Activated CD4-positive, alpha-beta T cell treated with anti-CD3 and anti-CD28 coated beads, Interleukin-2, amount 50 U/mL, for 1 hour (primary cell): Measurements from ENCODE around the gene BDKRB1.

Source experiments
- DNase-seq: peaks from one replicate; pipeline ENCODE4 v3.0.0-alpha.2; 2020

BDKRB1 gene

DNA sequence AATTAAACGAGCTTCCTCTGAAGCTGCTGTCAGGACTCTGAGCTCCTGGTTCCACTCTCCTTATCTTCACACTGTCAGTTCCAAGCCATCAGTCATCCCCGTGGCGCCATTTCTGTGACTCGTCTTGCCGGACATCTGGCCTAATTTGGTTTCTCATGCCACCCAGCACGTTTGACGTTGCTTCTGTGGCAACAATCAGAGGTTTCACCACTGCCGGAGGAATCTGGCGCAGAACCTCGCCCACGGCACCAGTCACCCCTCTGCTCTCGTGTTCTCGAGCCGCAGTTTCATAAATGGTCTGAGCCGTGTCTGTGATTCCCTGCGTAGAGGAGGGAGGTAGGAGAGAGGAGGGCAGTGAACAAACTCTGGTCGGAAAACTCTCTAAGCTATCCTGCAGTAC lies 29.7 kb downstream of the BDKRB1 start:
- no peak for DNase-seq

DNA sequence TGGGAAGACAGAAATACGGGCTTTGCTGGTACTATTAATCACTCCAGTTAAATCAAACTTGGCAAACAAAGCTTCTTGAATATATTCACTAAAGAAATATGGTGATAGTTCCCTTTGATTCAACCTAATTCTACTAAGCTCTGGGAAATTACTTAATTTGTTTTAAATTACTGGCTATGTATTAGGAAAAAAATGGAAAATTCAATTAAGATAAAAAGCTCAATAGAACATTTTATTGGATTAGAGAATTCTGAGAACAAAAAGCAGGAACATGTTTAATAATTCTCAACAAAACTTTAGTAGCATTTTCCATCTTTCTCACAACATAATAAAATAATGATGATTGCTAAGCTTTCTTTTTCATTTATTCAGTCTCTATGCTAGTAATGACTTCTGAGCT lies 30.2 kb downstream of the BDKRB1 start:
- DNase-seq: no peak

- no peak for DNase-seq
Observed at GRCh38 chr14:96287856-96288255, 31.8 kb downstream of the BDKRB1 start.

- no peak for DNase-seq
Observed at GRCh38 chr14:96294246-96294645, 38.2 kb downstream of the BDKRB1 start.

DNA sequence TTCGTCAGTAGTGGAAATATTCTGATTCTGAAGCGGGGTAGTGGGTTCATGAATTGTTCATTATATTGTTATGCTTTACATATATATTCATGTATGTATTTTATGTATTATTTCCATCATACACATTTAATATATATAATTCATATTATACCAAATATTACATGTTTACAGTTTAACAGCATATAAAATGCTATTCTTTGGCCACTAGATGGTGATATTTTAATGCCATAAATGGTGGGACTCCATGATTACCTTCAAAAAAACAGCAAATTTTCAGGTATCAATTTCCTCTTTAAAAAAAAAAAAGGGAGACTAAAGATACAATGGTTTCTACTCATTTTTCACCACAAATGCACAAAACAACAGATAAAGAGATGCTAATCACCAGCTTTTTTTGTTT lies 41.0 kb downstream of the BDKRB1 start:
- DNase-seq: no peak

DNA sequence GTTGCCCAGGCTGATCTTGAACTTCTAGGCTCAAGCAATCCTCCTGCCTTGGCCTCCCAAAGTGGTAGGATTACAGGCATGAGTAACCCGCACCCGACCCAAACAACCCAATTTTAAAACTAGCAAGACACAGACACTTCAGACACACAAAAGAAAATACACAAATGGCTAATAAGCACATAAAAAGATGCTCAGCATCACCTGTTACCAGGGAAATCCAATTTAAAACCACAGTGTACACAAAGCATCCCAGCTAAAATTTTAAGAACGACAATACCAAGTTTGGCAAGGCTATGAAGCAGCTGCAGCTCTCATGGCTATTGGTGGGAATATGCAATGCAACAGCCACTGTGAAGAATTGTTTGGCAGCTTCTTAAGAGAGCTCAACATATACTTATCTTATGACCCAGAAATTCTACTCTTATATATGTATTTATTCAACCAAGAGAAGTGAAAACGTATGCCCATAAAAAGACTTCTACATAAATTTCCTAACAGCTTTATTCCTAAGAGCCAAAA lies 42.0 kb downstream of the BDKRB1 start:
- no peak for DNase-seq

DNA sequence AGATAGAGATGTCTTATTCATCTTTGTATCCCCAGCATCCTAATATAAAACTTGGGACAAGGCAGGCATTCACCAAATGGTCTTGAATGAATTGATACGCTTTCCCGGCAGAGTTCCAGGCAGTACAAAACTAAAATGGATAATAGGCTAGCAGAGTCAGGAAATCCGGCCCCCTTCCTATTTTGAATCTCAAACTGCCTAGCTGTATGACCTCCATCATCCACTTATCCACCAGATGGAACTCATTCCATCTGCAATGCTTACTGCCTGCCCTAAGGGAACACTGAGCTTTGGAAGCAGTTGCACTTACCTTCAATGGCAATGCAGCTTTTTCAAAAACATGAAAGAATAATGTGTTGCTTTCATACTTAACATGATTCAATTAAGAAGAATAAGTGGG lies 43.4 kb downstream of the BDKRB1 start:
- no peak for DNase-seq

GRCh38 chr14:96303981-96304380 lies 48.0 kb downstream of the BDKRB1 start:
- DNase-seq: no peak

- no peak for DNase-seq
Observed at GRCh38 chr14:96304956-96305355, 48.9 kb downstream of the BDKRB1 start.

DNA sequence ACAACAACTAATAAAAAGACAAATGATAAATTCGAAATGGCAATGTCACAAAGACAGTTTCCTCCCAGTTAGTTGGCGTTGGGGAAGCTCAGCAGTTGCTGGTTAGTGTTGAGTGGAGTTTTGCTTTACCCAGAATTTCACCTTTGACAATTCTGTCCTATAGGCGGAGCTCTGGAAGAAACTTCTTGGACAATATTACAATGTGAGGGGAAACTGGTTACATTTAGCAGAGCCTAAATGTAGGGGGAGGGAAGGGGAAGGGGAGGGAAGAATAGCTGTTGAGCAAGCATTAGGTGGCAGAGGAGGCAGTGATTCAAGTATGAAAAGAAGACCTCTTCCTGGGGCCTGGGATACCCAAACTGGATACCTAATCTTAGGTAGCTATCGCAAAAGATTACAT lies 51.4 kb downstream of the BDKRB1 start:
- no peak for DNase-seq

DNA sequence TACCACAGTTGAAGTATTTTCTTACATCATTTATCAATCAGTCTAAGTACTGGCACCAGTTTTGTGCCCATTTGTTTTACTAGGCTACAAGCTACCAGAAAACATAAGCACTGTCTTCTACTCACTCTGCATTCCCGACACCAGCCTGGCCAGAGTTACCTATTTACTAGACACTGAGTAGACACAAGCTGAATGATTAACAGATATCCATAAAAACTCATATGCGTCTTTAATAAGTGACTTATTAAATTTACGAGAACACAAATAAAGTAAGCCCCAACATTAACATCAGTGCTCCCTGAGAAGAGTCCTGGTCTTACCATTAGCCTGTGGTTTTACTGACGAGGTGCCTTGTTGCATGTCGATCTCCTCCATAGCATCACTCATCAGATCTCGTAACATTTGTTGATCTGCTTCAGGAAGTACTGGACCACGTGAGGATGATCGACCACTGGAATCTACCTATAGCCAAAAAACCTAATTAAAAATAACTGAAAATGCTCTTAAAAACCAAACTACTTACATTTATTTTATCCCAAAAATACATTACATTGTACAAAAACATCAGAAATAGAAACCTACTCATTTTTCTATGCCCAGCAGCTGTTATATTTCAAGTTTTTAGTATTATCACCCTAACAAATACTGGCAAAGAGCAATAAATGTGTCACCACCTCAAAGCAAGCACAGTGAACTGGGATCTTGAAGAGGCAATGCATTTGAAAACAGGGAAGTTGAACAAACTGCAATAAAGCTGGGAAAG lies 53.3 kb downstream of the BDKRB1 start:
- no peak for DNase-seq

- no peak for DNase-seq
Observed at GRCh38 chr14:96309896-96310330, 53.9 kb downstream of the BDKRB1 start.

- no peak for DNase-seq
Observed at GRCh38 chr14:96310906-96311305, 54.9 kb downstream of the BDKRB1 start.
